ENCODE results near the gene GALNT9. TPM values are rescaled to one million over a fixed set of nuclear protein-coding genes. Genes with fewer than 3 reads are reported as not detected.
"Not testable (repeated sequence)": the region's sequence is repeated elsewhere in the genome, so short reads cannot be mapped to it uniquely, and the experiment has no call there.

GALNT9 gene
- total RNA-seq, 1 experiment from 2014 or later, result 0.44 TPM

GRCh38 chr12:132196038-132196872 is 133.1 kb downstream of the GALNT9 start:
- POLR2A ChIA-PET (ENCODE audit: unreplicated experiment), result no interaction called here
- no peaks in the 10 kb centered on the region for H3K9me3 ChIP-seq (ENCODE audit: low read length)
- H3K4me1 ChIP-seq (ENCODE audit: insufficient read depth, low read length), result no peaks in the 10 kb centered on the region
- no TSS peak for BruUV-seq (replicated peaks)
- no peak for TF ChIP-seq CTCF (conservative IDR thresholded peaks at IDR 0.05; ENCODE audit: low read depth, low read length)
- no peak for TF ChIP-seq EZH2 (IDR thresholded peaks at IDR 0.05; ENCODE audit: low read length, unreplicated experiment)
- no peak for TF ChIP-seq EZH2phosphoT487 (IDR thresholded peaks at IDR 0.05; ENCODE audit: borderline replicate concordance, low read length)
- no peaks in the 10 kb centered on the region for H3K9me2 ChIP-seq (replicated peaks; ENCODE audit: low read length)
- ATAC-seq, result no peak
- no peak overlapping the region for H3K4me3 ChIP-seq (ENCODE audit: low read length)
- DNase-seq, result no peak
- no peaks in the 10 kb centered on the region for H3K27me3 ChIP-seq (ENCODE audit: low read length)
- intact Hi-C loops (cut with micrococcal nuclease), result no loop called here
- H3K79me2 ChIP-seq (ENCODE audit: low read length), result no peaks in the 10 kb centered on the region
- no peak overlapping the region for H2AFZ ChIP-seq (ENCODE audit: low read length)
- H4K20me1 ChIP-seq (ENCODE audit: low read length), result no peaks in the 10 kb centered on the region
- CTCF ChIA-PET, result no interaction called here
- H3K36me3 ChIP-seq (ENCODE audit: low read depth, low read length), result no peaks in the 10 kb centered on the region
- H3K9ac ChIP-seq (ENCODE audit: low read length), result no peak overlapping the region
- H3K27ac ChIP-seq (ENCODE audit: low read length), result no peak overlapping the region
- no peak overlapping the region for H3K4me2 ChIP-seq (ENCODE audit: low read length)
- H3F3A ChIP-seq (ENCODE audit: low read length, unreplicated experiment), result no peaks in the 10 kb centered on the region

GRCh38 chr12:132195242-132195641 is 134.1 kb downstream of the GALNT9 start:
- H2AFZ ChIP-seq (ENCODE audit: low read length); H3K27ac ChIP-seq (ENCODE audit: low read length); H3K4me1 ChIP-seq (ENCODE audit: insufficient read depth, low read length); H4K20me1 ChIP-seq (ENCODE audit: low read length); DNase-seq; H3K9ac ChIP-seq (ENCODE audit: low read length); H3K9me2 ChIP-seq (replicated peaks; ENCODE audit: low read length); POLR2A ChIA-PET (ENCODE audit: unreplicated experiment); BruUV-seq (replicated peaks); intact Hi-C loops (cut with micrococcal nuclease); ATAC-seq; H3K4me2 ChIP-seq (ENCODE audit: low read length); H3K79me2 ChIP-seq (ENCODE audit: low read length); H3F3A ChIP-seq (ENCODE audit: low read length, unreplicated experiment); H3K4me3 ChIP-seq (ENCODE audit: low read length); H3K36me3 ChIP-seq (ENCODE audit: low read depth, low read length); H3K27me3 ChIP-seq (ENCODE audit: low read length); CTCF ChIA-PET; H3K9me3 ChIP-seq (ENCODE audit: low read length): not testable (repeated sequence)

- H2AFZ ChIP-seq (ENCODE audit: low read length), result no peak overlapping the region
- intact Hi-C loops (cut with micrococcal nuclease), result no loop called here
- H3K9me2 ChIP-seq (replicated peaks; ENCODE audit: low read length), result no peaks in the 10 kb centered on the region
- no peaks in the 10 kb centered on the region for H3K9me3 ChIP-seq (ENCODE audit: low read length)
- no peak for DNase-seq
- H3K36me3 ChIP-seq (ENCODE audit: low read depth, low read length), result no peaks in the 10 kb centered on the region
- no peak overlapping the region for H3K4me3 ChIP-seq (ENCODE audit: low read length)
- BruUV-seq (replicated peaks), result no TSS peak
- TF ChIP-seq CTCF (conservative IDR thresholded peaks at IDR 0.05; ENCODE audit: low read depth, low read length), result no peak
- TF ChIP-seq EZH2 (IDR thresholded peaks at IDR 0.05; ENCODE audit: low read length, unreplicated experiment), result no peak
- no peak overlapping the region for H3K9ac ChIP-seq (ENCODE audit: low read length)
- no peaks in the 10 kb centered on the region for H3F3A ChIP-seq (ENCODE audit: low read length, unreplicated experiment)
- no peaks in the 10 kb centered on the region for H3K79me2 ChIP-seq (ENCODE audit: low read length)
- peaks cover 9% of the 10 kb centered on the region for H3K4me1 ChIP-seq (ENCODE audit: insufficient read depth, low read length)
- no peak for ATAC-seq
- H4K20me1 ChIP-seq (ENCODE audit: low read length), result no peaks in the 10 kb centered on the region
- no peak overlapping the region for H3K4me2 ChIP-seq (ENCODE audit: low read length)
- CTCF ChIA-PET, result no interaction called here
- no peaks in the 10 kb centered on the region for H3K27me3 ChIP-seq (ENCODE audit: low read length)
- H3K27ac ChIP-seq (ENCODE audit: low read length), result no peak overlapping the region
- POLR2A ChIA-PET (ENCODE audit: unreplicated experiment), result no interaction called here
These were observed 134.8 kb downstream of the GALNT9 start for GRCh38 chr12:132194556-132194955.
